SK-N-SH treated with all-trans-retinoic acid at 6 μM for 48 hours (cell line): Measurements from ENCODE around the gene PCAT6.

ENCODE experiments used
- ATAC-seq: fragments of 200-7000 bp; cut with Tn5 transposase; 3 replicates; pipeline ENCODE4 v1.9.1; 2020; ENCODE audit warnings: mild to moderate bottlenecking, moderate library complexity
- ARNTL ChIP-seq: fragments of 450-650 bp; formaldehyde crosslinking; IDR thresholded peaks from 2 replicates; pipeline ENCODE4 v1.5.0; 2020; ENCODE audit warnings: low read depth, mild to moderate bottlenecking, moderate library complexity, borderline replicate concordance
- BACH2 ChIP-seq: fragments of 250-450 bp; sonication (Bioruptor Pico); IDR thresholded peaks from 2 replicates; pipeline ENCODE4 v1.9.0; 2021; ENCODE audit warnings: mild to moderate bottlenecking, borderline replicate concordance
- CREB5 ChIP-seq: fragments of 250-450 bp; sonication (Bioruptor Pico); IDR thresholded peaks from 2 replicates; pipeline ENCODE4 v1.5.1; 2020; ENCODE audit warnings: low read depth, mild to moderate bottlenecking, moderate library complexity
- CSDC2 ChIP-seq: fragments of 250-450 bp; sonication (Bioruptor Pico); IDR thresholded peaks from 2 replicates; pipeline ENCODE4 v1.5.0; 2020; ENCODE audit warnings: mild to moderate bottlenecking, moderate library complexity
- ESRRG ChIP-seq: fragments of 250-450 bp; sonication (Bioruptor Pico); IDR thresholded peaks from 2 replicates; pipeline ENCODE4 v1.6.1; 2021; ENCODE audit warnings: mild to moderate bottlenecking
- GLIS3 ChIP-seq: fragments of 250-450 bp; sonication (Bioruptor Pico); IDR thresholded peaks from 2 replicates; pipeline ENCODE4 v1.5.0; 2020; ENCODE audit warnings: mild to moderate bottlenecking, moderate library complexity
- ISL1 ChIP-seq: fragments of 250-450 bp; sonication (Bioruptor Pico); IDR thresholded peaks from 2 replicates; pipeline ENCODE4 v2.1.2; 2022; ENCODE audit warnings: mild to moderate bottlenecking, moderate library complexity
- OSR1 ChIP-seq: fragments of 250-450 bp; sonication (Bioruptor Pico); IDR thresholded peaks from 2 replicates; pipeline ENCODE4 v1.8.0; 2022; ENCODE audit warnings: moderate library complexity, mild to moderate bottlenecking, inconsistent platforms
- PATZ1 ChIP-seq: fragments of 250-450 bp; sonication (Bioruptor Pico); IDR thresholded peaks from 2 replicates; pipeline ENCODE4 v1.8.0; 2020; ENCODE audit warnings: mild to moderate bottlenecking, moderate library complexity, borderline replicate concordance
- POU6F1 ChIP-seq: fragments of 250-450 bp; sonication (Bioruptor Pico); IDR thresholded peaks from 2 replicates; pipeline ENCODE4 v1.8.0; 2021; ENCODE audit warnings: low read depth, mild to moderate bottlenecking, moderate library complexity, borderline replicate concordance
- PPARA ChIP-seq: fragments of 250-450 bp; sonication (Bioruptor Pico); IDR thresholded peaks from 2 replicates; pipeline ENCODE4 v1.5.0; 2020; ENCODE audit warnings: mild to moderate bottlenecking, borderline replicate concordance
- RARB ChIP-seq: fragments of 250-450 bp; sonication (Bioruptor Pico); IDR thresholded peaks from 2 replicates; pipeline ENCODE4 v1.8.0; 2021; ENCODE audit warnings: mild to moderate bottlenecking, moderate library complexity
- SNAI2 ChIP-seq: fragments of 250-450 bp; sonication (Bioruptor Pico); IDR thresholded peaks from 2 replicates; pipeline ENCODE4 v1.5.0; 2020; ENCODE audit warnings: mild to moderate bottlenecking, moderate library complexity
- TCF4 ChIP-seq: fragments of 250-450 bp; sonication (Bioruptor Pico); IDR thresholded peaks from 2 replicates; pipeline ENCODE4 v1.8.0; 2021; ENCODE audit warnings: mild to moderate bottlenecking, moderate library complexity, borderline replicate concordance
- ZC3H10 ChIP-seq: fragments of 250-450 bp; sonication (Bioruptor Pico); IDR thresholded peaks from 2 replicates; pipeline ENCODE4 v1.5.1; 2021; ENCODE audit warnings: mild to moderate bottlenecking, moderate library complexity
- ZFP3 ChIP-seq: fragments of 250-450 bp; sonication (Bioruptor Pico); IDR thresholded peaks from 2 replicates; pipeline ENCODE4 v1.5.0; 2020; ENCODE audit warnings: mild to moderate bottlenecking, moderate library complexity
- ZFP30 ChIP-seq: fragments of 450-650 bp; formaldehyde crosslinking; IDR thresholded peaks from 2 replicates; pipeline ENCODE4 v1.5.0; 2022; ENCODE audit warnings: mild to moderate bottlenecking, moderate library complexity
- ZNF565 ChIP-seq: fragments of 450-650 bp; formaldehyde crosslinking; conservative IDR thresholded peaks from 2 replicates; pipeline ENCODE4 v1.5.0; 2020; ENCODE audit warnings: low read depth, mild to moderate bottlenecking, moderate library complexity
- ZNF70 ChIP-seq: fragments of 450-650 bp; formaldehyde crosslinking; IDR thresholded peaks from 2 replicates; pipeline ENCODE4 v1.5.0; 2020; ENCODE audit warnings: mild to moderate bottlenecking, moderate library complexity
- ZNF8 ChIP-seq: fragments of 450-650 bp; formaldehyde crosslinking; IDR thresholded peaks from 2 replicates; pipeline ENCODE4 v1.5.0; 2020; ENCODE audit warnings: mild to moderate bottlenecking, moderate library complexity
- TF ChIP-seq, protein P1 (sequence below): fragments of 250-450 bp; sonication (Bioruptor Pico); IDR thresholded peaks from 2 replicates; pipeline ENCODE4 v1.5.1; 2021; ENCODE audit warnings: mild to moderate bottlenecking, moderate library complexity
- TF ChIP-seq, protein P2 (sequence below): fragments of 250-450 bp; sonication (Bioruptor Pico); IDR thresholded peaks from 2 replicates; pipeline ENCODE4 v1.5.0; 2020; ENCODE audit warnings: mild to moderate bottlenecking, moderate library complexity

The PCAT6 gene

DNA sequence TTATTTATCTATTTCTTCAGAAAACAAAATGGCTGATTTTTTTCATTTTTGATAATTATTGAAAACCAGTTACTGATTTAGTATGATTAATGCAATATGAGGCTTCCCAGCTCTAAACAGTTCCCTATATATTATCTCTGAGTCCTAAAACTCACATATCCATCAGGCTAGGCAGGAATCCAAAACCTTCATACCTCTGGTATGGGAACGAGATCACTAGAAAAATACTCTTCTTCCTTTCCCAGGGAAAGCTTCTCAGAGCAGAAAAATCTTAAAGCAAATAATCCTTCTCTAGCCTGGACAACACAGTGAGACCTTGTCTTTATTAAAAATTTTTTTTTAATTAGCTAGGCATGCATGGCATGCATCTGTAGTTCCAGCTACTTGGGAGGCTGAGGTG, 45.0 kb upstream of the PCAT6 start:
- TF ChIP-seq SNAI2 (no peak), CSDC2 (CRISPR knock-in tag) (no peak), ZC3H10 (CRISPR knock-in tag) (no peak), TCF4 (CRISPR knock-in tag) (no peak), PATZ1 (CRISPR knock-in tag) (no peak), ISL1 (no peak), POU6F1 (CRISPR knock-in tag) (no peak), BACH2 (CRISPR knock-in tag) (no peak), OSR1 (CRISPR knock-in tag) (no peak), ZFP3 (CRISPR knock-in tag) (no peak), ZNF70 (CRISPR knock-in tag) (no peak), ARNTL (CRISPR knock-in tag) (no peak), ESRRG (CRISPR knock-in tag) (no peak), RARB (CRISPR knock-in tag) (no peak), ZNF8 (CRISPR knock-in tag) (no peak), ZFP30 (no peak), GLIS3 (no peak)
- TF ChIP-seq, protein P1, sequence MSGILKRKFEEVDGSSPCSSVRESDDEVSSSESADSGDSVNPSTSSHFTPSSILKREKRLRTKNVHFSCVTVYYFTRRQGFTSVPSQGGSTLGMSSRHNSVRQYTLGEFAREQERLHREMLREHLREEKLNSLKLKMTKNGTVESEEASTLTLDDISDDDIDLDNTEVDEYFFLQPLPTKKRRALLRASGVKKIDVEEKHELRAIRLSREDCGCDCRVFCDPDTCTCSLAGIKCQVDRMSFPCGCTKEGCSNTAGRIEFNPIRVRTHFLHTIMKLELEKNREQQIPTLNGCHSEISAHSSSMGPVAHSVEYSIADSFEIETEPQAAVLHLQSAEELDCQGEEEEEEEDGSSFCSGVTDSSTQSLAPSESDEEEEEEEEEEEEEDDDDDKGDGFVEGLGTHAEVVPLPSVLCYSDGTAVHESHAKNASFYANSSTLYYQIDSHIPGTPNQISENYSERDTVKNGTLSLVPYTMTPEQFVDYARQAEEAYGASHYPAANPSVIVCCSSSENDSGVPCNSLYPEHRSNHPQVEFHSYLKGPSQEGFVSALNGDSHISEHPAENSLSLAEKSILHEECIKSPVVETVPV (CRISPR knock-in tag), result no peak
- no peak for ATAC-seq

- TF ChIP-seq CREB5 (no peak), ZFP30 (no peak), ZFP3 (CRISPR knock-in tag) (no peak)
- ATAC-seq, result no peak
Measured at GRCh38 chr1:202770135-202770534, 40.6 kb upstream of the PCAT6 start.

GRCh38 chr1:202781180-202781579, 29.6 kb upstream of the PCAT6 start:
- no peak for ATAC-seq
- TF ChIP-seq RARB (CRISPR knock-in tag), result no peak
- no peak for TF ChIP-seq BACH2 (CRISPR knock-in tag)
- TF ChIP-seq OSR1 (CRISPR knock-in tag), result no peak
- TF ChIP-seq ZFP3 (CRISPR knock-in tag), result no peak
- no peak for TF ChIP-seq PPARA (CRISPR knock-in tag)
- no peak for TF ChIP-seq CREB5
- TF ChIP-seq, protein P2, sequence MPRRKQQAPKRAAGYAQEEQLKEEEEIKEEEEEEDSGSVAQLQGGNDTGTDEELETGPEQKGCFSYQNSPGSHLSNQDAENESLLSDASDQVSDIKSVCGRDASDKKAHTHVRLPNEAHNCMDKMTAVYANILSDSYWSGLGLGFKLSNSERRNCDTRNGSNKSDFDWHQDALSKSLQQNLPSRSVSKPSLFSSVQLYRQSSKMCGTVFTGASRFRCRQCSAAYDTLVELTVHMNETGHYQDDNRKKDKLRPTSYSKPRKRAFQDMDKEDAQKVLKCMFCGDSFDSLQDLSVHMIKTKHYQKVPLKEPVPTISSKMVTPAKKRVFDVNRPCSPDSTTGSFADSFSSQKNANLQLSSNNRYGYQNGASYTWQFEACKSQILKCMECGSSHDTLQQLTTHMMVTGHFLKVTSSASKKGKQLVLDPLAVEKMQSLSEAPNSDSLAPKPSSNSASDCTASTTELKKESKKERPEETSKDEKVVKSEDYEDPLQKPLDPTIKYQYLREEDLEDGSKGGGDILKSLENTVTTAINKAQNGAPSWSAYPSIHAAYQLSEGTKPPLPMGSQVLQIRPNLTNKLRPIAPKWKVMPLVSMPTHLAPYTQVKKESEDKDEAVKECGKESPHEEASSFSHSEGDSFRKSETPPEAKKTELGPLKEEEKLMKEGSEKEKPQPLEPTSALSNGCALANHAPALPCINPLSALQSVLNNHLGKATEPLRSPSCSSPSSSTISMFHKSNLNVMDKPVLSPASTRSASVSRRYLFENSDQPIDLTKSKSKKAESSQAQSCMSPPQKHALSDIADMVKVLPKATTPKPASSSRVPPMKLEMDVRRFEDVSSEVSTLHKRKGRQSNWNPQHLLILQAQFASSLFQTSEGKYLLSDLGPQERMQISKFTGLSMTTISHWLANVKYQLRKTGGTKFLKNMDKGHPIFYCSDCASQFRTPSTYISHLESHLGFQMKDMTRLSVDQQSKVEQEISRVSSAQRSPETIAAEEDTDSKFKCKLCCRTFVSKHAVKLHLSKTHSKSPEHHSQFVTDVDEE, result no peak
- no peak for TF ChIP-seq GLIS3
- TF ChIP-seq ZNF70 (CRISPR knock-in tag), result no peak
- TF ChIP-seq SNAI2, result no peak
- TF ChIP-seq ZFP30, result no peak
- no peak for TF ChIP-seq TCF4 (CRISPR knock-in tag)
- no peak for TF ChIP-seq ZNF8 (CRISPR knock-in tag)
- no peak for TF ChIP-seq CSDC2 (CRISPR knock-in tag)
- TF ChIP-seq, protein P1 (CRISPR knock-in tag), result no peak
- TF ChIP-seq ZNF565 (CRISPR knock-in tag), result no peak
- TF ChIP-seq ZC3H10 (CRISPR knock-in tag), result no peak
- TF ChIP-seq ARNTL (CRISPR knock-in tag), result no peak
- no peak for TF ChIP-seq PATZ1 (CRISPR knock-in tag)
- TF ChIP-seq, all 23 proteins: peak for 0
